ENCODE results near the gene RNF217.
"Not testable (repeated sequence)": the region's sequence is repeated elsewhere in the genome, so short reads cannot be mapped to it uniquely, and the experiment has no call there.

Gene RNF217, protein sequence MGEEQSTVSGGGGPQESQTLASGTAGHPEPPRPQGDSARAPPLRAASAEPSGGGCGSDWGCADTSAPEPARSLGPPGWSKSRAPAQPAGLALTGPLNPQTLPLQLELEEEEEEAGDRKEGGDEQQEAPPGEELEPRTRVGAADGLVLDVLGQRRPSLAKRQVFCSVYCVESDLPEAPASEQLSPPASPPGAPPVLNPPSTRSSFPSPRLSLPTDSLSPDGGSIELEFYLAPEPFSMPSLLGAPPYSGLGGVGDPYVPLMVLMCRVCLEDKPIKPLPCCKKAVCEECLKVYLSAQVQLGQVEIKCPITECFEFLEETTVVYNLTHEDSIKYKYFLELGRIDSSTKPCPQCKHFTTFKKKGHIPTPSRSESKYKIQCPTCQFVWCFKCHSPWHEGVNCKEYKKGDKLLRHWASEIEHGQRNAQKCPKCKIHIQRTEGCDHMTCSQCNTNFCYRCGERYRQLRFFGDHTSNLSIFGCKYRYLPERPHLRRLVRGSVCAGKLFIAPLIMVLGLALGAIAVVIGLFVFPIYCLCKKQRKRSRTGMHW

DNA sequence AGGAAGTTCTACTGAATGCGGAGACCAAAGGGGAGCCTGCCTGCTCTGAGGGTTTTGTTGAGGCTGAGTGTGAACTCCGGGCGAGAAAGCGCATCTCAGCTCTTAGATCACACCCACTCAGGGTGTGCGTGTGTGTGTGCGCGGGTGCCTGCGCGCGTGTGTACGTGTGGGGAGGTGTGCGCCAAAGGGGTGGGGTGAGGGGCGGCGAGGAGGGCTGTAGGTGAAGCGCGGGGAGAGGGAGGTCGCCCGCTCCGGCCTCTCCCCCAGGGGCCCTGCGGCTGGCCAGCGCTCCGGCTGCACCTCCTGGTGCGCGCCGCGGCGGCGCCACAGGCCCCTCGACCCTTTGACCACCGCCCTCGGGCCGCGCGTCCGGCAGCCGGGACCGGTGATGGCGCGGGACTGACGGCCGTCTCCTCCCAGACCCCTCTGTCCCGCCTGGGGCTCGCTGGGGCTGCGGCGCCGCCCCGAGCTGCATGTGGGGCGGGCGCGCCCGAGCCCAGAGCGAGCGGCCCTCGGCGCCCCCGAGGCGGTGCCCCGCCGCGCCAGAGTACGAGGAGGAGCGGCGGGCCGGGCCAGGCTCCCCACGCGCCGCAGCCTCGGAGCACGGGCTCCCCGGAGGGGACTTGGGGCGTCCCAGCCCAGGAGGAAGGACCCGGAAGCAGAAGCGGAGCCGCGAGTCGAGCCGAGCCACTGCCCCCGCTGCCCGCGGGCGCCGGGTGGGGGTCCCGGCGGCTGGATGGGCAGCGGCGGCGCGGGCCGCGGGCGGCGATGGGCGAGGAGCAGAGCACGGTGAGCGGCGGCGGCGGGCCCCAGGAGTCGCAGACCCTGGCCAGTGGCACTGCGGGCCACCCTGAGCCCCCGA is at the start of gene RNF217:
TSS of gene RNF217 (plus strand) at position 661 of the 862 bp plus-strand sequence. CDS start at position 769, 108 bp downstream.
- no peak for DNase-seq (ENCODE audit: low read depth in 1 of 2, low spot score in 1 of 2)

DNA sequence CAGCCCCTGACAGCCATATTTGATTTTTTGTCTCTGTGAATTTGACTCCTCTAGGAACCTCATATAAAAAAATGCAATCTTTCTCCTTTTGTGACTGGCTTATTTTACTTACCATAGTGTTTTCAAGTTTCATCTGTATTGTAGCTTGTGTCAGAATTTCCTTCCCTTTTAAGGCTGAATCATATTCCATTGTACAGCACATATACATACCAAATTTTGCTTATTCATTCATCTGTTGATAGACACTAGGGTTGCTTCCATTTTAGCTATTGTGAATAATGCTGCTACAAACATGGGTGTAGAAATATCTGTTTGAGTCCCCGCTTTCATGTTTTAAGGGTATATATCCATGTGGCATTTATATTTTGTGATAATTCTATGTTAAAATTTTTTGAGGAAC is 49.2 kb upstream of the RNF217 start:
- DNase-seq (ENCODE audit: low read depth in 1 of 2, low spot score in 1 of 2), result no peak

DNA sequence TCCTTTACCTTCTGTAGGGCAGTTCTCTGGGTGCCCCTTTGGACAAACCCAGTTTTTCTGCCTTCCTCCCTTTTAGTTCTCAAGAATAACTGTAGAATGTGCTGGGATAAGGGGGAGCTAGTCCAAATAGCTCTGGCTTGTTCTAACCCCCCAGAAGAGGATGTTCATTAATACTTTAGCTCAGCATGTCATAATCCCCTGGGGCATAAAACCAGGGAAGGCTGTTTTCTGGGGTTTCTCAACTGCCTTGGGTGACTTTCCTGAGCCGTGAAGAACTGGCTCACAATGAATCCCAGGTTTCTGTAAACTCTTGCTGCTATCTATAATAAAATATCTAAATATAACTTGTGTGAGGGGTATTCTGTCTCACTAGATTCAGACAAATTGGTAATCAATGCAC is 44.5 kb upstream of the RNF217 start:
- no peak for DNase-seq (ENCODE audit: low read depth in 1 of 2, low spot score in 1 of 2)

GRCh38 chr6:124919703-124920102 is 42.5 kb upstream of the RNF217 start:
- DNase-seq (ENCODE audit: low read depth in 1 of 2, low spot score in 1 of 2), result not testable (repeated sequence)

GRCh38 chr6:124924333-124924759 is 37.9 kb upstream of the RNF217 start:
- DNase-seq (ENCODE audit: low read depth in 1 of 2, low spot score in 1 of 2), result no peak

DNA sequence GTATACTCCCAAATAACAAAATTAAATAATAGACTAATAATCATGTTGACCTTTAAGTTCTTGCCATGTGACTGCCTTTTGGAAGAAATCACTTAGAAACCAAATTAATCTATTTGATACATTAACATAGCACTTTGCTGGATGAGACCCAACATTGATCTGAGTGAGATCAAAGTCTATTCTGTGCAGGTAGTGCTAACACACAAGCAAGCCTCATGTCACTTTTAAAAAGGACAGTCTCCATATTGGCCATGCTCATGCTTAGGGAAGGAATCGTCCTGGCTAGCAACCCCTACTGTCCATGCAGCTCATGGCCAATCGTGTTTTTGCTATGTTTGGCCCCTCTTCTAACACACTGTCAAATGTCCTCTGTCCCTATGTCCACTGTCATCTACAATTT is 35.8 kb upstream of the RNF217 start:
- no peak for DNase-seq (ENCODE audit: low read depth in 1 of 2, low spot score in 1 of 2)

DNA sequence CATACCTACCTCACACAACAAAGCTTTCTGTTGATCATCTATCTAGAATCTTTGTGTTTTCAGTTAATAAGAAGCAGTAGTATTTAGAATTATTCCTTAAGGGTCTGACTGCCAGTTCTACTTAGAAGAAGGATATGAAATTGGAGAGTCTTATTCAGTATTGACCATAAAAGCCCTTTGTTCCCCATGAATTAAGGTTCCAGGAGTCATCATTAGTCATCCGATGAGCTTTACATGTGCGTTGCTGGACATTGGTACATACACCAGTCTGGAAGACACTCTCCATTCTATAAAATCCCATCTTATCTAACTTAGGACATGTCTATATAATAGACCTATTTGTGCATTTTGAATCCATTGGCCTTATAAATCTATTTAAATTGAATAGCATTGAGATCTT is 34.4 kb upstream of the RNF217 start:
- no peak for DNase-seq (ENCODE audit: low read depth in 1 of 2, low spot score in 1 of 2)

DNA sequence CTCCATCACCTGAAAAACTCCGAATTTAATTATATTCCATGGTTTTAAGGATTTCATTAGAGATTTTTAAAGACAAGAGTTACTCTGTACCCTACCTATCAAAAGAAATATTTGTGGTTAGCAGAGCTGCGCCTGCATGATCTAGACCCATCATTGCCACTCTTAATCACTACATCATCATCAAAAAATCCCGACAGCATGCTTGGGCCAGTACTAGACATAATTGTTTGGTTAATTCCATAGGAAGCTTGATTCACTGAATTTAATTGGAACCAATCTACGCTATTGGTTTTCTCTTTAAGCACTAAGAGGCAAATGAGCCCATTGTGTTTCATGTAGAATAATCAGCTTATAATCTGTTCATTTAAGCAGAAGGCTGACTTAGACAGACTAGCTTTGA is 33.4 kb upstream of the RNF217 start:
- no peak for DNase-seq (ENCODE audit: low read depth in 1 of 2, low spot score in 1 of 2)

DNA sequence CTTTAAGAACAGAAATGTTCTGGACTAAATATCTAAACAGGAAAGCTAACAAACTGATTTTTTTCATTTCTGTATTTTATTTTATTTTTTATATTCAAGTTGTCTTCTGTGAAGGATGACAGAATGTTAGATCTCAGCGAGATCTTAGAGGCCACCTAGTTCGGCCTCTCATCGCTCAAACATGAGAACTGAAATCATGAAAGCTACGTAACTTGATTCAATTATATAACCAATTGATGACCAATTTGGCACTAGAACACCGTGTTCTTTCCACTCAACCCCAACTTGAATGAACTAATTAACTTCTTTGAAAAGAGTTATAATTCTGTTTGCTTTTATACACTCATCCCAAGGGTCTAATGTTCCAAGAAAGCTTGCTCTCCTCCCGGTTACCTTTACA is 24.6 kb upstream of the RNF217 start:
- DNase-seq (ENCODE audit: low read depth in 1 of 2, low spot score in 1 of 2), result no peak

GRCh38 chr6:124941259-124941658 is 21.0 kb upstream of the RNF217 start:
- no peak for DNase-seq (ENCODE audit: low read depth in 1 of 2, low spot score in 1 of 2)

GRCh38 chr6:124943658-124944057 is 18.6 kb upstream of the RNF217 start:
- no peak for DNase-seq (ENCODE audit: low read depth in 1 of 2, low spot score in 1 of 2)

- no peak for DNase-seq (ENCODE audit: low read depth in 1 of 2, low spot score in 1 of 2)
Observed at GRCh38 chr6:124947971-124948451, 14.2 kb upstream of the RNF217 start.

DNA sequence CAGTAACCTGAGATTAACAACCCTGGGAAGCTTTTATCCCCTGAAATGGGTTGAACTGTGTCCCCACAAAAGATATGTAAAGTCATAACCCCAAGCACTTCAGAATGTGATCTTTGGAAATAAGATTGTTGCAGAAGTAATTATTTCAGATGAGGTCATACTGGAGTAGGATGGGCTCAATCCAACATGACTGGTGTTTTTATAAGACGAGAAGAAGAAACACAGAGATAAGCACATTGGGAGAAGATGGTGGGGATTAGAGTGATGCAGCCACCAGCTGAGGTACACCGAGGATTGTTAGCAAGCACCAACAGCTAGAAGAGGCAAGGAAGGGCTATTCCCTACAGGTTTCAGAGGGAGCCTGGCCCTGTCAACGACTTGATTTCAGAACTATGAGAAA is 12.5 kb upstream of the RNF217 start:
- DNase-seq (ENCODE audit: low read depth in 1 of 2, low spot score in 1 of 2), result no peak

- no peak for DNase-seq (ENCODE audit: low read depth in 1 of 2, low spot score in 1 of 2)
Observed at GRCh38 chr6:124953808-124954207, 8.4 kb upstream of the RNF217 start.

DNA sequence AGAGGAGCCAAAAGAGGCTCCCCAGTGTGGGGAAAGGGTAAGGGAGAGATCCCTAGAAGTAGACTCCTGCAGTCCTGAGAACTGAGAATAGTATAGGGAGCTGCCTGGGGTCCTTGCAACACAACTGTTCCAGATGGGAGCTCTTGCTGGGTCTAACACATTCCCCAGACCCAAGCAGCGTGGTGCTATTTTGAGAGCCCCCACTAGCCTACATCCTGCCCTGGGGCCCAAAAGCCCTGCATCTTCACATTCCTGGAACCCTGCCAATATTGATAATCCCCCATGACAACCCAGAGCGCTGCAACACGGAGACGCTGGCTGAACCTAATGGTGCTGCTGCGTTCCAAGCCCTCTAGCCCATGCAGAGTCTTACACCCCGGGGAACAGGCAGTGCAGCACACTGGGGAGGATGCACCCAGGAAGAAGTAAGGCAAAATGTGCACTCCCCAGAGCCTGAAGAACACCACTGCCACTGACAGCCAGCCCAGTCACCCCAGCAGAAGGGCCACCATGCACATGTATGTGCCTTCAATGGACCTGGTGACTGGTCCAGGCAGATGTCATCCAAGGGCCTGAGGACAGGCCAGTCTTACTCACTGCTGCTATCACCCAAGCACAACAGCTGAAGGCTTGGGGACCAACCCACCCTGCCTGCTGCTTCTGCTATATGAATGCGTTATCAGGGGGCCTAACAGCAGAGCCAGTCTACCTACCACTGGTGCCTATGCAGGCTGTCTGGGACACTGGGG is 7.0 kb upstream of the RNF217 start:
- no peak for DNase-seq (ENCODE audit: low read depth in 1 of 2, low spot score in 1 of 2)

DNA sequence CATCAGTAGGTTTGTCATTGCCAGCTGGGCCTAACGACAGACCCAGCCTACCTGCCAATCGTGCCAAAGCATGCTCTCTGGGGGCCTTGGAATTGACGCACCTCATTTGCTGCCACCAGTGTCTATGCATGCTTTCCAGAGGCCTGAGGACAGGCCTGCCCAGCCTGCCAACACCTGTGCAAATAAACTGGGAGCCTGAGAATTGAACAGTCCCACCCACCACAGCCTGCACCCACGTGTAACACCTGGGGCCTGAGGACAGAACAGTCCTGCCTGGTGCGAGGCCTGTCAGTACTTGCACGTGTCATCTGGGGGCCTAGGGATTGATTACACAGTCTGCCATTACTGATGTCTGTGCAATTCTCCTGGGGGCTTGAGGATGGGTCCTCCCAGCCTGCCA is 6.2 kb upstream of the RNF217 start:
- DNase-seq (ENCODE audit: low read depth in 1 of 2, low spot score in 1 of 2), result no peak

GRCh38 chr6:124958149-124958548 is 4.1 kb upstream of the RNF217 start:
- DNase-seq (ENCODE audit: low read depth in 1 of 2, low spot score in 1 of 2), result no peak

DNA sequence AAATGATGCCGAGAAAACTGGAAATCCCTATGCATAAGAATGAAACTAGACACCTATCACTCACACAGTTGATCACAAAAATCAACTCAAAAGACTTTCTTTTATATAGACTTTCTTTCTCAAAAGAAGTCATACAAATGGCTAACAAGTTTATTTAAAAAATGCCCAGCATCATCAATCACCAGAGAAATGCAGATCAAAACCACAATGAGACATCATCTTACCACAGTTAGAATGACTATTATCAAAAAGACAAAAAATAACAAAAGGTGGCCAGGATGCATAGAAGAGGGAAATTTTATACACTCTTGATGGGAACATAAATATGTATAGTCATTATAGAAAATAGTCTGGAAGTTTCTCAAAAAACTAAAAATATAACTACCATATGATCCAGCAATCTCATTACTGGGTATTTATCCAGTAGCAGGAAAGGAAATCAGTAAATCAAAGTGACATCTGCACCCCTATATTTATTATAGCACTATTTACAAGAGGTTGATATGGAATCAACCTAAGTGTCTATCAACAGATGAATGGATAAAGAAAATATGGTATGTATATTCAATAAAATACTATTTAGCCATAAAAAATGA is 3.4 kb upstream of the RNF217 start:
- no peak for DNase-seq (ENCODE audit: low read depth in 1 of 2, low spot score in 1 of 2)

DNA sequence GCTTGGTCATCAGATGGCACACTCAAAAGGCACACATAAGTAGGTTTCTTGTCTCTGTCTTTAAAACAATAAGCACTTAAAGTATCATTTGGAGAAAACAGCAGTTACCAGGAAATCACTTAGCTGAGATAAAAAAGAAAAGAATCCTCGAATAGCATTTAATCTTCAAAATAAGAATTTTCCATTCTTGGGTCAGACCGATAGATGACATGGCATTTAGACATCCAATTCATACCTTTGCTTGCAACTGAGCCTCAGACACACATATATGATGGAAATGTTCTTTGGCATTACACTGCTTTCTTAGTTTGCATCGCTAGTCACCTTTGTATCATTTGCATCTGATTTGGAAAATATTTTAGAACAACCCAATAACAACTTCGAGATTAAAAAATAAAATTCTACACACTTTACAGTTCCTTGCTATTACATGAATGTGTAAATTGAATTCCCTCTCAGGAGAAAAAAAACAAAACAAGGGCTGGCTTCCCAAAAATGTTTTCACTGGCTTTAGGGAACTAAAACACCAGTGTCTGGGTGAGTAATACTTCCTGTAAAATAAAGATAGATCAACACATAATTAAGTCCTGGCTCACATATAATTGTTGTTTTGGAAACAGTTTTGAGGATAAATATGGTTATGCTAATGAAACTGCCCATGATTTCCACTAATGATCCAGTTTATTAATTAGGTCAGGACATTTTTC is 1.3 kb upstream of the RNF217 start:
- DNase-seq (ENCODE audit: low read depth in 1 of 2, low spot score in 1 of 2), result no peak

DNA sequence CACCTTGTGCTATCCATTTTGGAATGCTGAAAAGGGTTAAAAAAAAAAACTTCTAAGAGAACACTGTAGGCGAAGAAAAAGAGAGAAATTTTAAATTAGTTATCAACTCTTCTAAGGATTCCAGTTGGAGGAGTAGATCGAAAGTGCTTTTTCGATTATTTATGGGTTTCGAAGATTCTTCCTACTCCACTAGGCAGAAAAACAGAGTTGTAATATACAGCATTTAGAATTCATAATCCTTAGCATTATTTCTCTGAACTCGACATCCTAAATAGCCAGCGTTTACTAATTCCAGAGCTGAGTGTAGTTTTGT is 817 bp upstream of the RNF217 start:
- DNase-seq (ENCODE audit: low read depth in 1 of 2, low spot score in 1 of 2), result no peak

Measured in activated T-helper 1 cell treated with anti-CD3 and anti-CD28 coated beads, Interleukin-2, amount 50 U/mL, for 16 hours (primary cell).